Measurements from ENCODE around the gene SLC35E4.
A peak's percentile ranks its signal among the peaks of the same experiment; 100 is the strongest.

The SLC35E4 gene

DNA sequence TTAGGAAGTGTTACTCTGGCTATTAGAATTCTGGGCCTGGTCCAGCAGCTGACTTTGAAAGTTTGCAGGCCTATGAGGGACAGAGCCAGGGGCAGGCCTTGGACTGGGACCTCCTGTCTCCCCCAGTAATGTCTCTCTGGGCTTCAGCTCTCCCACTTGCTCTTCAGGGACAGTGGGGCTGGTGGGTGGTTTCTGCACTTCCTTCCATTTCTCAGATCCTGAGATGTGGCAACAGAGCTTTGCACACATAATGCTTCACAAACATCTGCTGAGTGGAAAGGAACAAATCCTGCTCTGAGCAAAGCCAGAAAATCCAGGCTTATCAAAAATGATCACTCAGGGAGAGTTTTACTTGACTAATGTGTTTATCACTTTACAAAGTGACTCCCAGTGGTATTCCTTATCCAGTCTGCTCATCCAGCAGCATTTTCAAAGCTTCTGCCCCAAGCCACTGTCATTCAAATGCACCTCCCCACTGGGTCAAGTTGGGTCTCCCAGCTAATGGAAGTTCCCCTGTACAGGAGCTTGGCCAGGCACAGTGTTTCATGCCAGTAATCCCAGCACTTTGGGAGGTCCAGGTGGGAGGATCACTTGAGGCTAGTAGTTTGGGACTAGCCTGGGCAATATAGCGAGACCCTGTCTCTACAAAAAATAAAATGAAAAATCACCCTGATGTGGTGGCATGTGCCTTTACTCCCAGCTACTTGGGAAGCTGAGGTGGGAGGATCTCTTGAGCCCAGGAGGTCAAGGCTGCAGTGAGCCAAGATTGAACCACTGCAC lies 45.6 kb downstream of the SLC35E4 start:
- TF ChIP-seq, protein P1, sequence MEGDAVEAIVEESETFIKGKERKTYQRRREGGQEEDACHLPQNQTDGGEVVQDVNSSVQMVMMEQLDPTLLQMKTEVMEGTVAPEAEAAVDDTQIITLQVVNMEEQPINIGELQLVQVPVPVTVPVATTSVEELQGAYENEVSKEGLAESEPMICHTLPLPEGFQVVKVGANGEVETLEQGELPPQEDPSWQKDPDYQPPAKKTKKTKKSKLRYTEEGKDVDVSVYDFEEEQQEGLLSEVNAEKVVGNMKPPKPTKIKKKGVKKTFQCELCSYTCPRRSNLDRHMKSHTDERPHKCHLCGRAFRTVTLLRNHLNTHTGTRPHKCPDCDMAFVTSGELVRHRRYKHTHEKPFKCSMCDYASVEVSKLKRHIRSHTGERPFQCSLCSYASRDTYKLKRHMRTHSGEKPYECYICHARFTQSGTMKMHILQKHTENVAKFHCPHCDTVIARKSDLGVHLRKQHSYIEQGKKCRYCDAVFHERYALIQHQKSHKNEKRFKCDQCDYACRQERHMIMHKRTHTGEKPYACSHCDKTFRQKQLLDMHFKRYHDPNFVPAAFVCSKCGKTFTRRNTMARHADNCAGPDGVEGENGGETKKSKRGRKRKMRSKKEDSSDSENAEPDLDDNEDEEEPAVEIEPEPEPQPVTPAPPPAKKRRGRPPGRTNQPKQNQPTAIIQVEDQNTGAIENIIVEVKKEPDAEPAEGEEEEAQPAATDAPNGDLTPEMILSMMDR (IDR thresholded peaks at IDR 0.05; ENCODE audit: low read depth, low read length), result no peak
- peak; percentile 61 for DNase-seq
- no peaks in the 10 kb centered on the region for H3K9me3 ChIP-seq (ENCODE audit: severe bottlenecking)

DNA sequence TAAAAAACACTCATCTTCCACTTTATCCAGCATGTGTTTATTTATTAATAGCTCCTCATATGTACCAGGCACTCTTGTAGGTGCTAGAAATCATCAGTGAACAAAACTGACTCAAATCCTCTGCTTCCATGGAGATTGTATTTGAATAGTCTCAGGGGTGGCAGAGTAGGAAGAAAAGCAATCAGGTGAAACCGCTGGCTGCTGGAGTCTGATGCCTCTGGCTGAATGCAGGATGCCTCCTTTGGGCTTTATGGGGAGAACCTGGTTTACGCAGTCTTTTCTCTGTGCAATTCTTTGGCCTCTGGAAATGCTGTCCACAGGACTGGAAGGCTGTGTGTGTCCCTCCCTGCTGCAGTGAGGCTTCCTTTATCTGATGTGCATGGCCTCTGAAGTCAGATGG lies 46.2 kb downstream of the SLC35E4 start:
- TF ChIP-seq, protein P1 (IDR thresholded peaks at IDR 0.05; ENCODE audit: low read depth, low read length), result no peak
- H3K27ac ChIP-seq, result 0 out of 2 replicates have a peak overlapping the region, but pooled peaks have one; percentile 13
- no peaks in the 10 kb centered on the region for H3K36me3 ChIP-seq
- H3K4me3 ChIP-seq (ENCODE audit: low read depth, low read length), result no peak overlapping the region
- no peaks in the 10 kb centered on the region for H3K9me3 ChIP-seq (ENCODE audit: severe bottlenecking)
- no peak for DNase-seq
- no peaks in the 10 kb centered on the region for H3K27me3 ChIP-seq (ENCODE audit: insufficient read depth, low read depth, severe bottlenecking)

More for the DNA sequence above, 45.6 kb downstream of the SLC35E4 start:
- Histone ChIP-seq H3K4me3 (ENCODE audit: low read depth, low read length) (no peak overlapping the region), H3K27me3 (ENCODE audit: insufficient read depth, low read depth, severe bottlenecking) (no peaks in the 10 kb centered on the region), H3K27ac (peak overlapping the region; percentile 60), H3K36me3 (no peaks in the 10 kb centered on the region)

DNA sequence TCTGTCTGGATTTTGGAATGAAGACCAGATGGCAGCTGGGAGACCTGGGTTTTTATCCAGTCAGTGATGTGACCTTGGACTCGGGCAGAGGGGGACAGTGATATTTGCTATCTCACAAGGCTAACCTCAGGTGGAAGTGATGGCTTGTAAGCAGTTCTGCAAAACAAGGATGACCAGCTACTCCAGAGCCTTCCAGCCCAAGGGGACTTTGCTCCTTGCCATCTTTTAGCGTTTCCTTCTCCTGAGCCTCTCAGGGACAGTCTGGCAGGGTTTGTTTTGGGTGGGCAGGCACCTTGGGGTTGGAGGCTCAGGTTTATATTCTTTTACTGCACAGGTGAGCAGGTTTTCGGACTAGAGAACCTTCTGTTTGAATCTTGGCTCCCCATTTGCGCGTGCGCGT lies 49.6 kb downstream of the SLC35E4 start:
- TF ChIP-seq, protein P1 (IDR thresholded peaks at IDR 0.05; ENCODE audit: low read depth, low read length), result no peak
- Histone ChIP-seq H3K27me3 (ENCODE audit: insufficient read depth, low read depth, severe bottlenecking) (no peaks in the 10 kb centered on the region), H3K27ac (no peak overlapping the region)

DNA sequence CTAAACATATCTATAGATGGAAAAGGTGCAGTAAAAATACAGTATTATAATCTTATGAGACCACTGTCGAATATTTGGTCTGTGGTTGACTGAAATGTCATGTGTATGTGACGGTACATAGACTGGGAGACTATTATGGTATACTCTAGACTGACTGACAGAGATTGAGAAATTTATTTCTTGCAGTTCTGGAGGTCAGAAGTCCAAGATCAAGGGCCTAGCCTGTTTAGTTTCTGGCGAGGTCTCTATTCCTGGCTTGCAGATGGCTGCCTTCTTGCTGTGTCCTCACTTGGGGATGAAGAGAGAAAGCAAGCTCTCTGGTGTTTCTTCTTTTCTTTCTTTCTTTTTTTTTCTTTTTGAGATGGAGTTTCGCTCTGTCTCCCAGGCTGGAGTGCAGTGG lies 51.8 kb downstream of the SLC35E4 start:
- H3K9me3 ChIP-seq (ENCODE audit: severe bottlenecking), result no peaks in the 10 kb centered on the region
- TF ChIP-seq, protein P1 (IDR thresholded peaks at IDR 0.05; ENCODE audit: low read depth, low read length), result no peak
- H3K4me3 ChIP-seq (ENCODE audit: low read depth, low read length), result no peak overlapping the region
- H3K36me3 ChIP-seq, result no peaks in the 10 kb centered on the region
- H3K27me3 ChIP-seq (ENCODE audit: insufficient read depth, low read depth, severe bottlenecking), result no peaks in the 10 kb centered on the region
- no peak overlapping the region for H3K27ac ChIP-seq
- no peak for DNase-seq

More for the DNA sequence above, 49.6 kb downstream of the SLC35E4 start:
- no peaks in the 10 kb centered on the region for H3K36me3 ChIP-seq
- H3K4me3 ChIP-seq (ENCODE audit: low read depth, low read length), result no peak overlapping the region
- no peaks in the 10 kb centered on the region for H3K9me3 ChIP-seq (ENCODE audit: severe bottlenecking)
- DNase-seq, result no peak

DNA sequence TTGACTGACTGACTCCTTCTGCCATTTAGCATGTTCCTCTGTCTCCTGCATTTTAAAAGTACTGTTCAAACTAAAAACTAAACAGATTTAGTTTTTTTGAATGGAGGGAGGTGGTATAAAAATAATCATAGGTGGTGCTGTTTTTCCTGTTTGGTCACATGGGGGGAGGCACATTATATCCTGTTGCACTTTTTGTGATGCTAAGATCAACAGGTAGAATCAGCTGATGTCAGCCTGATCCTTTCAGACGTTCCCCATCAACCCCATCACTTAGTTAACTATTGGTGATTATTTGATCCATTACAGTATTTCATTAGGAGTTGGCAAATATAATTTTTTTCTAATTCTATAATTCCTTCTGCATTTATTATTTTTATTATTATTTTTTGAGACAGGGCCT lies 54.0 kb downstream of the SLC35E4 start:
- H3K27ac ChIP-seq, result no peak overlapping the region
- no peaks in the 10 kb centered on the region for H3K36me3 ChIP-seq
- TF ChIP-seq, protein P1 (IDR thresholded peaks at IDR 0.05; ENCODE audit: low read depth, low read length), result no peak
- DNase-seq, result no peak
- H3K9me3 ChIP-seq (ENCODE audit: severe bottlenecking), result no peaks in the 10 kb centered on the region
- H3K27me3 ChIP-seq (ENCODE audit: insufficient read depth, low read depth, severe bottlenecking), result no peaks in the 10 kb centered on the region
- no peak overlapping the region for H3K4me3 ChIP-seq (ENCODE audit: low read depth, low read length)

DNA sequence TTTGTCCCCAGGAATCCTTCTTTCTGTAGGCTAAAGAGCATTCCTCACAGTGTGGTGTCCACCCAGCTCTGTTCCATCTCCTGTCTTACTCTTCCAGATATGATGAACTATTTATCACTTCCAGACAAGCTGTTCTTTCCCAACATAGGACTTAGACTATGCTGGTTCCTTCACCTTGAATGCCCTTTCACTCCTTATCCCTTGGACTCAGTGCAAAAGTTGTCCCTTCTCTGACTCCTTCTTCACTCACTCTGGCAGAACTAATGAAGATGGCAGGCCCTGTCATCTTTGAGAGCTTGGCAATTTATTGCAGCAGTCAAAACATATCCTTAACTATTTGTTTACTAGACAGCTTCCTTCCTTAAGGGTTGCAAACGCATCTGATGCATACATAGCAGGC lies 55.6 kb downstream of the SLC35E4 start:
- H3K27ac ChIP-seq, result no peak overlapping the region
- no peaks in the 10 kb centered on the region for H3K36me3 ChIP-seq
- no peak overlapping the region for H3K4me3 ChIP-seq (ENCODE audit: low read depth, low read length)
- no peaks in the 10 kb centered on the region for H3K9me3 ChIP-seq (ENCODE audit: severe bottlenecking)
- TF ChIP-seq, protein P1 (IDR thresholded peaks at IDR 0.05; ENCODE audit: low read depth, low read length), result no peak
- no peak for DNase-seq
- no peaks in the 10 kb centered on the region for H3K27me3 ChIP-seq (ENCODE audit: insufficient read depth, low read depth, severe bottlenecking)

Measured in WERI-Rb-1 (cell line).